ENCODE measurements around the gene PHF2. TPM values are rescaled to one million over a fixed set of nuclear protein-coding genes. Genes with fewer than 3 reads are reported as not detected.

The PHF2 gene
- total RNA-seq, 1 experiment from 2014 or later = 10.3 TPM

- H3K27ac Mint-ChIP-seq (ENCODE audit: unreplicated experiment) = no peak overlapping the region
These were observed 21.7 kb downstream of the PHF2 start for GRCh38 chr9:93597871-93598646.

GRCh38 chr9:93598647-93599241, 22.4 kb downstream of the PHF2 start:
- intact Hi-C loops (cut with micrococcal nuclease; ENCODE audit: unreplicated experiment) = no loop called here
- H3K4me1 ChIP-seq = peaks cover 2% of the 10 kb centered on the region; the same call in 1 of the 2 replicates
- Mint-ChIP-seq H3K9me3 (ENCODE audit: unreplicated experiment) (no peaks in the 10 kb centered on the region), H3K4me3 (ENCODE audit: unreplicated experiment) (no peak overlapping the region), H3K27me3 (ENCODE audit: insufficient read depth, unreplicated experiment) (no peaks in the 10 kb centered on the region), H3K36me3 (ENCODE audit: insufficient read depth, unreplicated experiment) (no peaks in the 10 kb centered on the region), H3K27ac (ENCODE audit: unreplicated experiment) (no peak overlapping the region), H3K4me1 (ENCODE audit: low read depth, unreplicated experiment) (peaks cover 7% of the 10 kb centered on the region)
- no peaks in the 10 kb centered on the region for H3K9me3 ChIP-seq
- no peak for DNase-seq
- H3K4me3 ChIP-seq (ENCODE audit: low read depth, low read length) = no peak overlapping the region
- CTCF ChIA-PET = interaction anchor here (0.6 kb wide), 1 partner anchor 318 kb away, joined by 3 read pairs; no protein-coding TSS in a partner anchor
- no peak for TF ChIP-seq CTCF (IDR thresholded peaks at IDR 0.05; ENCODE audit: insufficient read depth in 1 of 2, low read depth in 1 of 2, low read length in 1 of 2, severe bottlenecking in 1 of 2, unreplicated experiment in 1 of 2)
- H3K36me3 ChIP-seq (ENCODE audit: control insufficient read depth, insufficient read depth, low read length) = no peaks in the 10 kb centered on the region
- no TSS peak for BruUV-seq (replicated peaks)
- POLR2A ChIA-PET = no interaction called here
- no peaks in the 10 kb centered on the region for H3K27me3 ChIP-seq (replicated peaks; ENCODE audit: control insufficient read depth, insufficient read depth, low read length)

More at GRCh38 chr9:93597871-93598646, 21.7 kb downstream of the PHF2 start:
- Histone ChIP-seq H3K4me3 (ENCODE audit: low read depth, low read length) (no peak overlapping the region), H3K27me3 (replicated peaks; ENCODE audit: control insufficient read depth, insufficient read depth, low read length) (no peaks in the 10 kb centered on the region), H3K9me3 (no peaks in the 10 kb centered on the region), H3K36me3 (ENCODE audit: control insufficient read depth, insufficient read depth, low read length) (no peaks in the 10 kb centered on the region), H3K4me1 (peaks cover 3% of the 10 kb centered on the region; the same call in 1 of the 2 replicates)
- CTCF ChIA-PET = no interaction called here
- POLR2A ChIA-PET = no interaction called here
- H3K4me3 Mint-ChIP-seq (ENCODE audit: unreplicated experiment) = no peak overlapping the region
- TF ChIP-seq CTCF (IDR thresholded peaks at IDR 0.05; ENCODE audit: insufficient read depth in 1 of 2, low read depth in 1 of 2, low read length in 1 of 2, severe bottlenecking in 1 of 2, unreplicated experiment in 1 of 2) = no peak
- intact Hi-C loops (cut with micrococcal nuclease; ENCODE audit: unreplicated experiment) = no loop called here
- no TSS peak for BruUV-seq (replicated peaks)
- no peaks in the 10 kb centered on the region for H3K9me3 Mint-ChIP-seq (ENCODE audit: unreplicated experiment)
- no peaks in the 10 kb centered on the region for H3K27me3 Mint-ChIP-seq (ENCODE audit: insufficient read depth, unreplicated experiment)
- DNase-seq = no peak
- peaks cover 7% of the 10 kb centered on the region for H3K4me1 Mint-ChIP-seq (ENCODE audit: low read depth, unreplicated experiment)
- H3K36me3 Mint-ChIP-seq (ENCODE audit: insufficient read depth, unreplicated experiment) = no peaks in the 10 kb centered on the region

- DNase-seq = no peak
- POLR2A ChIA-PET = no interaction called here
- Mint-ChIP-seq H3K27ac (ENCODE audit: unreplicated experiment) (peak overlapping the region; percentile 10), H3K27me3 (ENCODE audit: insufficient read depth, unreplicated experiment) (no peaks in the 10 kb centered on the region), H3K4me3 (ENCODE audit: unreplicated experiment) (no peak overlapping the region), H3K9me3 (ENCODE audit: unreplicated experiment) (no peaks in the 10 kb centered on the region), H3K36me3 (ENCODE audit: insufficient read depth, unreplicated experiment) (no peaks in the 10 kb centered on the region), H3K4me1 (ENCODE audit: low read depth, unreplicated experiment) (peaks cover 7% of the 10 kb centered on the region)
- intact Hi-C loops (cut with micrococcal nuclease; ENCODE audit: unreplicated experiment) = no loop called here
- Histone ChIP-seq H3K36me3 (ENCODE audit: control insufficient read depth, insufficient read depth, low read length) (no peaks in the 10 kb centered on the region), H3K4me1 (no peaks in the 10 kb centered on the region), H3K27me3 (replicated peaks; ENCODE audit: control insufficient read depth, insufficient read depth, low read length) (no peaks in the 10 kb centered on the region), H3K4me3 (ENCODE audit: low read depth, low read length) (no peak overlapping the region), H3K9me3 (no peaks in the 10 kb centered on the region)
- no TSS peak for BruUV-seq (replicated peaks)
- CTCF ChIA-PET = interaction anchor here (0.6 kb wide), 1 partner anchor 319 kb away, joined by 3 read pairs; no protein-coding TSS in a partner anchor
- no peak for TF ChIP-seq CTCF (IDR thresholded peaks at IDR 0.05; ENCODE audit: insufficient read depth in 1 of 2, low read depth in 1 of 2, low read length in 1 of 2, severe bottlenecking in 1 of 2, unreplicated experiment in 1 of 2)
These were observed 23.4 kb downstream of the PHF2 start for GRCh38 chr9:93599571-93600403.
